Activated CD8-positive, alpha-beta memory T cell treated with anti-CD3 and anti-CD28 coated beads, Interleukin-2, amount 50 U/mL, for 48 hours (primary cell): ENCODE measurements around the gene FIGNL1.
"Not testable (repeated sequence)": the region's sequence is repeated elsewhere in the genome, so short reads cannot be mapped to it uniquely, and the experiment has no call there.

Experiments used
- DNase-seq: peaks from one replicate; pipeline ENCODE4 v3.0.0-alpha.2; 2020

Gene FIGNL1

GRCh38 chr7:50470250-50471163 is 20.4 kb upstream of the FIGNL1 start:
- DNase-seq: no peak

- DNase-seq: no peak
These were observed 19.0 kb upstream of the FIGNL1 start for GRCh38 chr7:50469181-50469580.

GRCh38 chr7:50467817-50468610 is 17.9 kb upstream of the FIGNL1 start:
- peak; percentile 89 for DNase-seq

GRCh38 chr7:50466815-50467585 is 16.9 kb upstream of the FIGNL1 start:
- no peak for DNase-seq

GRCh38 chr7:50463035-50463434 is 12.9 kb upstream of the FIGNL1 start:
- DNase-seq: no peak

- no peak for DNase-seq
These were observed 12.2 kb upstream of the FIGNL1 start for GRCh38 chr7:50462361-50462760.

- DNase-seq: no peak
These were observed 11.5 kb upstream of the FIGNL1 start for GRCh38 chr7:50461695-50462094.

GRCh38 chr7:50459183-50459582 is 9.0 kb upstream of the FIGNL1 start:
- DNase-seq: not testable (repeated sequence)

- DNase-seq: not testable (repeated sequence)
These were observed 8.5 kb upstream of the FIGNL1 start for GRCh38 chr7:50458651-50459050.

- no peak for DNase-seq
These were observed 6.4 kb upstream of the FIGNL1 start for GRCh38 chr7:50456371-50457123.

GRCh38 chr7:50455658-50456057 is 5.5 kb upstream of the FIGNL1 start:
- DNase-seq: no peak

- DNase-seq: no peak
These were observed 4.8 kb upstream of the FIGNL1 start for GRCh38 chr7:50454968-50455367.

GRCh38 chr7:50450590-50451032 is 461 bp upstream of the FIGNL1 start:
- DNase-seq: peak; percentile 66

GRCh38 chr7:50449501-50449880 is 659 bp downstream of the FIGNL1 start:
- DNase-seq: no peak

GRCh38 chr7:50448823-50449222 is 1.3 kb downstream of the FIGNL1 start:
- no peak for DNase-seq

GRCh38 chr7:50446542-50446960 is 3.6 kb downstream of the FIGNL1 start:
- no peak for DNase-seq

- no peak for DNase-seq
These were observed 13.9 kb downstream of the FIGNL1 start for GRCh38 chr7:50436133-50436806.

GRCh38 chr7:50431722-50432305 is 18.3 kb downstream of the FIGNL1 start:
- no peak for DNase-seq

GRCh38 chr7:50431316-50431715 is 18.8 kb downstream of the FIGNL1 start:
- no peak for DNase-seq

GRCh38 chr7:50428911-50429310 is 21.2 kb downstream of the FIGNL1 start:
- DNase-seq: no peak

GRCh38 chr7:50427518-50427917 is 22.6 kb downstream of the FIGNL1 start:
- no peak for DNase-seq
